ENCODE results near the gene IFFO2. TPM values are rescaled to one million over a fixed set of nuclear protein-coding genes. Genes with fewer than 3 reads are reported as not detected.

Gene IFFO2
- total and polyA plus RNA-seq, 2 donors (not counting 1 experiment from before 2014, with no cell fraction given): 16.8 to 19.2 TPM

- peaks cover 59% of the 10 kb centered on the region for H3K4me1 Mint-ChIP-seq
- no peak for ATAC-seq (ENCODE audit: low read depth)
These were observed 22.1 kb downstream of the IFFO2 start for GRCh38 chr1:18934205-18935000.

More at GRCh38 chr1:18934205-18935000, 22.1 kb downstream of the IFFO2 start:
- WGBS (ENCODE audit: insufficient coverage): 60% methylated on average over 5 of the region's 14 CpGs
- H3K27me3 Mint-ChIP-seq: no peaks in the 10 kb centered on the region
- Histone ChIP-seq H3K4me2 (replicated peaks; ENCODE audit: low read depth, low read length, poor library complexity, severe bottlenecking) (no peak overlapping the region), H3K36me3 (replicated peaks in 1 of 2; ENCODE audit: control extremely low read depth in 1 of 2, control insufficient read depth in 1 of 2, extremely low read depth in 1 of 2, insufficient read depth in 2 of 2, low read length in 1 of 2) (no peaks in the 10 kb centered on the region), H3K27me3 (replicated peaks in 1 of 4; ENCODE audit: control extremely low read depth in 1 of 4, control insufficient read depth in 3 of 4, insufficient read depth in 4 of 4, low read length in 3 of 4) (no peaks in the 10 kb centered on the region), H3K79me2 (ENCODE audit: control insufficient read depth, insufficient read depth, low read length) (peaks cover 84% of the 10 kb centered on the region), H2AFZ (ENCODE audit: insufficient read depth, low read depth, low read length, poor library complexity, severe bottlenecking) (no peak overlapping the region), H3K9me3 (ENCODE audit: control extremely low read depth in 1 of 3, control insufficient read depth in 2 of 3, insufficient read depth in 1 of 3, low read length in 2 of 3) (no peaks in the 10 kb centered on the region), H3K4me1 (ENCODE audit: control insufficient read depth in 2 of 2, insufficient read depth in 2 of 2, low read length in 2 of 2) (peaks cover 12 to 23% of the 10 kb centered on the region in 2 donors), H3K9ac (ENCODE audit: low read length) (no peak overlapping the region), H4K20me1 (ENCODE audit: control insufficient read depth, insufficient read depth, low read length, poor library complexity, severe bottlenecking) (peaks cover 69% of the 10 kb centered on the region), H3K4me3 (ENCODE audit: control extremely low read depth in 1 of 5, extremely low read depth in 1 of 5, insufficient read depth in 1 of 5, low read depth in 2 of 5, low read length in 4 of 5) (no peak overlapping the region), H3K27ac (ENCODE audit: low read length in 2 of 2) (no peak overlapping the region)
- DNase-seq: no peak
- ChIA-PET POLR2A (no interaction called here), CTCF (no interaction called here)
- intact Hi-C loops (cut with micrococcal nuclease): no loop called here
- no peaks in the 10 kb centered on the region for H3K9me3 Mint-ChIP-seq (ENCODE audit: insufficient read depth)
- H3K4me3 Mint-ChIP-seq: no peak overlapping the region
- no peak overlapping the region for H3K27ac Mint-ChIP-seq
- no peak for TF ChIP-seq EZH2 (IDR thresholded peaks at IDR 0.05; ENCODE audit: borderline replicate concordance, insufficient read depth, low read depth, low read length, poor library complexity, severe bottlenecking)
- no peak for TF ChIP-seq CTCF (IDR thresholded peaks at IDR 0.05)
